Epithelial cell of proximal tubule (primary cell): ENCODE results near the gene IL12RB2. TPM values are rescaled to one million over a fixed set of nuclear protein-coding genes. Genes with fewer than 3 reads are reported as not detected.

Experiments
- DNase-seq: peaks from one replicate; pipeline ENCODE4 v3.0.0-alpha.2; 2011; ENCODE audit warnings: low read depth
- H3K4me3 ChIP-seq: 2 replicates; pipeline ENCODE4 v1.5.1; 2011; ENCODE audit warnings: low read depth, mild to moderate bottlenecking, low read length
- total RNA-seq: library from RNA; depleted of rRNA; stranded (reverse); fragments of >200 nt; gene quantifications from 2 replicates; pipeline ENCODE4 v1.2.3, GENCODE V29; 2015
- TF ChIP-seq, protein P1 (sequence below): conservative IDR thresholded peaks from 2 replicates; pipeline ENCODE4 v1.5.1; 2012; ENCODE audit warnings: low read depth, mild to moderate bottlenecking, low read length

The IL12RB2 gene
- total RNA-seq, 1 donor from 2014 or later, result 1.3 TPM

DNA sequence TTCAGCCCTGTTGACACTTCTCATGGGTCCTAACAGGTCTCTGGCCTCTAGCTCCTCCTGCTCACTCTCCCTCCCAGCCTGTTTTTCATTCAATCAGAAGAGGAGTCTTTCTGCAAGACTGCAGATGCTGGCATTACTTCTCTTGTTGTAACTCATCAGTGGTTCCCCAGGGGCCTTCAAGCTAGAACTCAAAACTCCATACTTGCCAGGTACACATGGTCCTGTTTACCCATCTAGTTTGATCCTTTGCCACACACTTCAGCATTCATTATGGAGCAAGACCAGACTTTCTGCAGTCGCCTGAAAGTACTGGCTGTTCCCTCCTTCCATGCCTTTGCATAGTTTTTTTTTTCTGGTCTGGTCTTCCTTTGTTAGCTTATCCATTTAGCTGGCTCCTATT lies 74.6 kb downstream of the IL12RB2 start:
- no peak overlapping the region for H3K4me3 ChIP-seq
- no peak for DNase-seq
- TF ChIP-seq, protein P1, sequence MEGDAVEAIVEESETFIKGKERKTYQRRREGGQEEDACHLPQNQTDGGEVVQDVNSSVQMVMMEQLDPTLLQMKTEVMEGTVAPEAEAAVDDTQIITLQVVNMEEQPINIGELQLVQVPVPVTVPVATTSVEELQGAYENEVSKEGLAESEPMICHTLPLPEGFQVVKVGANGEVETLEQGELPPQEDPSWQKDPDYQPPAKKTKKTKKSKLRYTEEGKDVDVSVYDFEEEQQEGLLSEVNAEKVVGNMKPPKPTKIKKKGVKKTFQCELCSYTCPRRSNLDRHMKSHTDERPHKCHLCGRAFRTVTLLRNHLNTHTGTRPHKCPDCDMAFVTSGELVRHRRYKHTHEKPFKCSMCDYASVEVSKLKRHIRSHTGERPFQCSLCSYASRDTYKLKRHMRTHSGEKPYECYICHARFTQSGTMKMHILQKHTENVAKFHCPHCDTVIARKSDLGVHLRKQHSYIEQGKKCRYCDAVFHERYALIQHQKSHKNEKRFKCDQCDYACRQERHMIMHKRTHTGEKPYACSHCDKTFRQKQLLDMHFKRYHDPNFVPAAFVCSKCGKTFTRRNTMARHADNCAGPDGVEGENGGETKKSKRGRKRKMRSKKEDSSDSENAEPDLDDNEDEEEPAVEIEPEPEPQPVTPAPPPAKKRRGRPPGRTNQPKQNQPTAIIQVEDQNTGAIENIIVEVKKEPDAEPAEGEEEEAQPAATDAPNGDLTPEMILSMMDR, result no peak

DNA sequence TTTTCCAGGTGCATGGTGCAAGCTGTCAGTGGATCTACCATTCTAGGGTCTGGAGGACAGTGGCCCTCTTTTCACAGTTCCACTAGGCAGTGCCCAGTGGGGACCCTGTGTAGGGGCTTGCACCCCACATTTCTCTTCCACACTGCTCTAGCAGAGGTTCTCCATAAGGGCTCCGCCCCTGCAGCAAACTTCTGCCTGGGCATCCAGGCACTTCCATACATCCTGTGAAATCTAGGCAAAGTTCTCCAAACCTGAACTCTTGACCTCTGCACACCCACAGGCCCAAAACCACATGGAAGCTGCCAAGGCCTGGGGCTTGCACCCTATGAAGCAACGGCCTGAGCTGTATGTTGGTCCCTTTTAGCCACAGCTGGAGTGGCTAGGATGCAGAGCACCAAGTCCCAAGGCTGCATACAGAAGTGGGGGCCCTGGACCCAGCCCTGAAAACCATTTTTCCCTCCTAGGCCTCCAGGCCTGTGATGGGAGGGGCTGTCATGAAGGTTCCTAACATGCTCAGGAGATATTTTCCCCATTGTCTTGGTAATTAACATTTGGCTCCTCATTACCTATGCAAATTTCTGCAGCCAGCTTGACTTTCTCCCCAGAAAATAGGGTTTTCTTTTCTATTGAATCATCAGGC lies 76.4 kb downstream of the IL12RB2 start:
- no peak overlapping the region for H3K4me3 ChIP-seq
- TF ChIP-seq, protein P1, result no peak
- no peak for DNase-seq

DNA sequence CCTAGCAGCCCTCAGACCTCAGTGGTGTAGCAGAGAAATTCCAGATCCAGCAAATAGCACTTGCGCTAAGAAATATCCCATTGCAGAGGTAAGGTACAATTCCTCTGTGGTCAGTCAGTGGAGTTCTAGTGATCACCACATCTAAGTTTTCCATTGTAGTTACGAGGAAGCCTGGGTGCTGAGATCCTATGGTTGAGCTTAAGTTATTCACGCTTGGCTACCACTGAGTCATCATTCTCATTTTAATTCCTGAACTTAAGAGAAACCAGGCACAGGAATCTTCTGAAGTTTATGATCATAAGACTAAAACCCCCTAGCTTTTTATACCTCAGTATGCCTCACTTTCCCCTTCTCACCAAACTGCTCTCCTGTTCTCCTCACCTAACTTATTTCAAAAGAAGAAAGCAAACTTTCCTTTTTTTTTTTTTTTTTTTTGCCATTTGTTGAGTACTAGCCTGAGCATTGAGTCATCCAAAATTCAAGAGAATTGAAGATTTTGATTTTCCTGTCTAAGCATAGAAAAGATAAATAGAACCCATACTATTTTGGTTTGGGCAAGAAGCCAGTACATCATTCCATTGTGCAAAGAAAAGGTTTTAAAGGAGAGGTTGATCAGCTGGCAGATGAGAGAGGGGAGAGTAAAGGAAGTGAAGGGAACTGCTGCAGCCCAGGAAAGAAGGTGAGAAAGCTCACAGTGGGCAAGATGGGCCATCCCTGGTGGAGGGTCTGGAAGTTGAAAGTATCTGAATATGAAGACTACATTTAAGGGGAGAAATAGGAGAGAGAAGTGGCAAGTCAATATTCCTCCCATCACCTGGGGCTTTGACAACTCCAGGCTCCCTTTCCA lies 82.6 kb downstream of the IL12RB2 start:
- DNase-seq, result peak; percentile 89
- no peak overlapping the region for H3K4me3 ChIP-seq
- TF ChIP-seq, protein P1, result no peak

DNA sequence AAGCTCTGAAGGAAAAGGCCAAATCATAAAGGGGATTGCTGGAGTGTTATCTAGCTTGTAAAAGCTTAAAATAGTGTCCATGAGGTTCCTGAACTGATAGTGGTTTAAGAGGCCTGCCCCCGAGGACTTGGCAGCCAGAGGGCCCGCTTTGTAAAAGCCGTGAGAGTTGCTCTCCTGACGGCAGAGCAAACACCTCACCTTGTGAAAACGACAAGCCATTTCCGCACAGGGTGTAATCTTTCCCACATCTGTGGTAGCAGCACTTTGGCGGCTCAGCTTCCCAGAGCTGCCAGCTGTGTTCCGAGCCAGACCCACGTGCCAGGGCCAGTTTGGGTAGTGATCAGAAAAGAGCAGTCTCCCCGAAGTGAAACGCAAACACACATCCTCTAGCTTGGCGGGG lies 85.6 kb downstream of the IL12RB2 start:
- TF ChIP-seq, protein P1, result no peak
- H3K4me3 ChIP-seq, result no peak overlapping the region
- DNase-seq, result no peak

DNA sequence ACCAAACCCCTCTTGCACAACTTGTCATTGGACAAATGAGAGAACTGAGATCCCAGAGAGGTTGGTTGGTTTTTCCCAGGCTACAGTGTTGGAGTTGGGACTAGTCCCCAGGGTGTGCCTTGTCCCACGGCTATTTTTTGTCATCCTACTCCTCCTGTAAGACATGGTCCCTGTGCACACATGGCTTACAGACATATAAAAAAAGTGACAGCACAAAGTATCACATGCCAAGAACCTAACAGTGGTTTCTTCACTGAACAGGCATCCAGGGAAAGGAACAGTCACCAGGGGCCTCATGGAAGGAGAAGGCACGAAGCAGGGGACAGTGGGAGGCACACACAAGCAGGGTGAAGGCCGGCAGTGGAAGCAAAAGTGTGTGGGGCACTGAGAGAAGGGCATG lies 86.1 kb downstream of the IL12RB2 start:
- TF ChIP-seq, protein P1, result no peak
- no peak for DNase-seq
- no peak overlapping the region for H3K4me3 ChIP-seq

DNA sequence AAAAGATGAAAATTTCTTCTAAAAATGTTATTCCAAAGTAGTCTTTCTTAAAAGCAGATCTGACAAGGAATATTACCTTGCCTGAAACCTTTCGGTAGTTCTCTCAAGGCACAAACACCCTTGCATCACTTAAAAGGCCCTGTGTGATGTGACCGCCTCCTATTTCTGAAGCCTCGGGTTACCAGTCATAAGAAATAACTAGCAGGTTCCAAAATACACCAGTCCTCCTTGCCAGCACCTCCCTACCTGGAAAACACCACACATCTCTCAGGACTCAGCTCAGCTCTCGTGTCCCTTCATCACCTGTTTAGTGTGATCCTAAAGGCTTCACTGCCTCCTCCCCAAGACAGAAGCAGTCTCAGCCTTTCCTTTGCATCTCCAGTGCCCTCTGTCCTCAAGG lies 86.9 kb downstream of the IL12RB2 start:
- no peak for DNase-seq
- H3K4me3 ChIP-seq, result no peak overlapping the region
- TF ChIP-seq, protein P1, result no peak
